Upper lobe of left lung (tissue), 4 donors: Measurements from ENCODE around the gene ZNF860.

Source experiments
- EP300 ChIP-seq, 4 donors: sonication (generic); formaldehyde crosslinking; IDR thresholded peaks; one replicate each; pipeline ENCODE4 v1.5.1; 2017; ENCODE audit warnings: antibody characterized with exemption in 4 of 4, control low read depth in 2 of 4
- POLR2A ChIP-seq, 4 donors: fragments of 450-650 bp; IDR thresholded peaks; one replicate each; pipeline ENCODE4 v1.5.1; 2016 to 2017; ENCODE audit warnings: antibody characterized with exemption in 4 of 4, mild to moderate bottlenecking in 2 of 4
- POLR2AphosphoS5 ChIP-seq, 2 donors: sonication (generic); formaldehyde crosslinking; IDR thresholded peaks; one replicate each; pipeline ENCODE4 v1.5.1; 2017; ENCODE audit warnings: antibody characterized with exemption in 2 of 2
- TF ChIP-seq, protein P1 (sequence below), 6 experiments: fragments of 450-650 bp in 4 of 6; fragments of 200-600 bp in 2 of 6; sonication (generic) in 2 of 6; IDR thresholded peaks; one replicate each; pipeline ENCODE4 v1.5.1; 2016 to 2019; ENCODE audit warnings: antibody characterized with exemption in 6 of 6

- TF ChIP-seq, protein P1, sequence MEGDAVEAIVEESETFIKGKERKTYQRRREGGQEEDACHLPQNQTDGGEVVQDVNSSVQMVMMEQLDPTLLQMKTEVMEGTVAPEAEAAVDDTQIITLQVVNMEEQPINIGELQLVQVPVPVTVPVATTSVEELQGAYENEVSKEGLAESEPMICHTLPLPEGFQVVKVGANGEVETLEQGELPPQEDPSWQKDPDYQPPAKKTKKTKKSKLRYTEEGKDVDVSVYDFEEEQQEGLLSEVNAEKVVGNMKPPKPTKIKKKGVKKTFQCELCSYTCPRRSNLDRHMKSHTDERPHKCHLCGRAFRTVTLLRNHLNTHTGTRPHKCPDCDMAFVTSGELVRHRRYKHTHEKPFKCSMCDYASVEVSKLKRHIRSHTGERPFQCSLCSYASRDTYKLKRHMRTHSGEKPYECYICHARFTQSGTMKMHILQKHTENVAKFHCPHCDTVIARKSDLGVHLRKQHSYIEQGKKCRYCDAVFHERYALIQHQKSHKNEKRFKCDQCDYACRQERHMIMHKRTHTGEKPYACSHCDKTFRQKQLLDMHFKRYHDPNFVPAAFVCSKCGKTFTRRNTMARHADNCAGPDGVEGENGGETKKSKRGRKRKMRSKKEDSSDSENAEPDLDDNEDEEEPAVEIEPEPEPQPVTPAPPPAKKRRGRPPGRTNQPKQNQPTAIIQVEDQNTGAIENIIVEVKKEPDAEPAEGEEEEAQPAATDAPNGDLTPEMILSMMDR (IDR thresholded peaks at IDR 0.05): no peak
- no peak for TF ChIP-seq POLR2A (IDR thresholded peaks at IDR 0.05)
- TF ChIP-seq POLR2AphosphoS5 (IDR thresholded peaks at IDR 0.05): no peak
- no peak for TF ChIP-seq EP300 (IDR thresholded peaks at IDR 0.05)
Measured at GRCh38 chr3:31960793-31961431, 20.6 kb upstream of the ZNF860 start.
